OCI-LY3 (cell line): ENCODE results near the gene RGL3.
"Not testable (repeated sequence)": the region's sequence is repeated elsewhere in the genome, so short reads cannot be mapped to it uniquely, and the experiment has no call there.

Source experiments
- H2AFZ ChIP-seq: fragments of 200-600, 300-600 bp; shearing (Covaris generic); 2 replicates; pipeline ENCODE4 v1.6.0; 2014; ENCODE audit warnings: antibody characterized with exemption, low read depth, low read length
- H3K27ac ChIP-seq: fragments of 200-600, 300-600 bp; sonication (generic); 2 replicates; pipeline ENCODE4 v1.5.1; 2014; ENCODE audit warnings: mild to moderate bottlenecking, low read length, moderate library complexity, mixed read lengths
- H3K27me3 ChIP-seq: fragments of 200-600, 300-600 bp; sonication (generic); 2 replicates; pipeline ENCODE4 v1.6.1; 2014; ENCODE audit warnings: low read depth, low read length, mixed read lengths
- H3K36me3 ChIP-seq: fragments of 200-600, 300-600 bp; sonication (generic); replicated peaks from 2 replicates; pipeline ENCODE3; 2014; ENCODE audit warnings: low read depth, low read length, mixed read lengths
- H3K4me1 ChIP-seq: fragments of 300-600, 200-600 bp; sonication (generic); 2 replicates; pipeline ENCODE4 v1.6.1; 2014; ENCODE audit warnings: low read length, mixed read lengths
- H3K4me2 ChIP-seq: fragments of 200-600, 300-600 bp; sonication (generic); 2 replicates; pipeline ENCODE4 v1.6.1; 2014; ENCODE audit warnings: low read length, mixed read lengths
- H3K4me3 ChIP-seq: fragments of 300-600, 200-600 bp; sonication (generic); 2 replicates; pipeline ENCODE4 v1.5.1; 2014; ENCODE audit warnings: antibody characterized with exemption, mild to moderate bottlenecking, low read length, moderate library complexity
- H3K79me2 ChIP-seq: fragments of 300-600, 200-600 bp; shearing (Covaris generic); 2 replicates; pipeline ENCODE4 v1.6.1; 2014; ENCODE audit warnings: mild to moderate bottlenecking, low read length, mixed read lengths
- H3K9ac ChIP-seq: fragments of 300-600, 200-600 bp; shearing (Covaris generic); 2 replicates; pipeline ENCODE4 v1.6.0; 2014; ENCODE audit warnings: mild to moderate bottlenecking, low read length, moderate library complexity
- H3K9me3 ChIP-seq: fragments of 200-600, 300-600 bp; shearing (Covaris generic); 2 replicates; pipeline ENCODE4 v1.6.1; 2014; ENCODE audit warnings: low read length, mixed read lengths; ENCODE audit not compliant: insufficient read depth
- H4K20me1 ChIP-seq: fragments of 200-600, 300-600 bp; sonication (generic); 2 replicates; pipeline ENCODE4 v1.6.1; 2016; ENCODE audit warnings: low read length, mixed read lengths; ENCODE audit not compliant: insufficient read depth
- EZH2phosphoT487 ChIP-seq: fragments of 200-600 bp; shearing (Covaris generic); IDR thresholded peaks from 2 replicates; pipeline ENCODE4 v1.6.1; 2018; ENCODE audit warnings: antibody characterized with exemption, mixed run types, low read depth
- TF ChIP-seq, protein P1 (sequence below): fragments of 200-600, 300-600 bp; sonication (generic); IDR thresholded peaks from 2 replicates; pipeline ENCODE4 v1.5.1; 2014; ENCODE audit warnings: antibody characterized with exemption, low read length, low read depth

The RGL3 gene

DNA sequence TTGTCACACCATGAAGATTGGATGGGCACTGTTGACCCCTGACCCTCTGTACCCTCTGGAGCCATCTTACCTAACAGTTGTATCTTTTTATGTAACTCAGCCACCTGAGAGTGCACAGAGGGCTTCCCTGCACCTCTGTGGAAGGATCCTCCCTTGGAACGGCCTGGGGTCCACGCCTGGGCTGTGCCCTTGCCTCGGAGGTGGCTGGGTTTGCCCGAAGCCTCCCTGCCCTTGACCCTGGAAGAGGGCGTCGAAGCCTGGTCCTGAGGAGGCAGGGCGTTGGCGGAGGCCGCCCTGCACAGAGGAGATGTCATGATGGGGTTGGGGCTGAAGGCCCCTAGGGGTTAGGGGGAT, 15.6 kb upstream of the RGL3 start:
- H3K79me2 ChIP-seq: peaks cover 15% of the 10 kb centered on the region
- no peak overlapping the region for H3K27ac ChIP-seq
- no peaks in the 10 kb centered on the region for H4K20me1 ChIP-seq
- peak overlapping the region; percentile 99 for H3K4me2 ChIP-seq
- H3K36me3 ChIP-seq: peaks cover 15% of the 10 kb centered on the region
- H3K27me3 ChIP-seq: no peaks in the 10 kb centered on the region
- TF ChIP-seq, protein P1, sequence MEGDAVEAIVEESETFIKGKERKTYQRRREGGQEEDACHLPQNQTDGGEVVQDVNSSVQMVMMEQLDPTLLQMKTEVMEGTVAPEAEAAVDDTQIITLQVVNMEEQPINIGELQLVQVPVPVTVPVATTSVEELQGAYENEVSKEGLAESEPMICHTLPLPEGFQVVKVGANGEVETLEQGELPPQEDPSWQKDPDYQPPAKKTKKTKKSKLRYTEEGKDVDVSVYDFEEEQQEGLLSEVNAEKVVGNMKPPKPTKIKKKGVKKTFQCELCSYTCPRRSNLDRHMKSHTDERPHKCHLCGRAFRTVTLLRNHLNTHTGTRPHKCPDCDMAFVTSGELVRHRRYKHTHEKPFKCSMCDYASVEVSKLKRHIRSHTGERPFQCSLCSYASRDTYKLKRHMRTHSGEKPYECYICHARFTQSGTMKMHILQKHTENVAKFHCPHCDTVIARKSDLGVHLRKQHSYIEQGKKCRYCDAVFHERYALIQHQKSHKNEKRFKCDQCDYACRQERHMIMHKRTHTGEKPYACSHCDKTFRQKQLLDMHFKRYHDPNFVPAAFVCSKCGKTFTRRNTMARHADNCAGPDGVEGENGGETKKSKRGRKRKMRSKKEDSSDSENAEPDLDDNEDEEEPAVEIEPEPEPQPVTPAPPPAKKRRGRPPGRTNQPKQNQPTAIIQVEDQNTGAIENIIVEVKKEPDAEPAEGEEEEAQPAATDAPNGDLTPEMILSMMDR: no peak
- no peak for TF ChIP-seq EZH2phosphoT487
- H3K4me3 ChIP-seq: peak overlapping the region; percentile 81
- no peaks in the 10 kb centered on the region for H3K9me3 ChIP-seq
- peak overlapping the region; percentile 60 for H3K9ac ChIP-seq
- peaks cover 28% of the 10 kb centered on the region for H3K4me1 ChIP-seq
- peak overlapping the region; percentile 99 for H2AFZ ChIP-seq

DNA sequence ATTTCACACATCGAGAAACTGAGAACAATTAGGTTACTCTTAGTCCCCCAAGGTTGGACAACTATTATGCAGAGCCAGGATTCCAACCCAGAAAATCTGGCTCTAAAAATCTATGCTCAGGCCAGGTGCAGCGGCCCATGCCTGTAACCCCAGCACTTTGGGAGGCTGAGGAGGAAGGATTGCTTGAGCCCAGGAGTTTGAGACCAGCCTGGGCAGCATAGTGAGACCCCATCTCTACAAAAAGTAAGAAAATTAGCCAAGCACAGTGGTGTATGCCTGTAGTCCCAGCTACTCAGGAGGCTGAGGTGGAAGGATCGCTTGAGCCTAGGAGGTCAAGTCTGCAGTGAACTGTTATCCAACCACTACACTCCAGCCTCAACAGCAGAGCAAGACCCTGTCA, 14.4 kb upstream of the RGL3 start:
- not testable (repeated sequence) for H3K9ac ChIP-seq, H3K9me3 ChIP-seq, H3K27me3 ChIP-seq, H3K36me3 ChIP-seq, H3K4me3 ChIP-seq, H3K4me2 ChIP-seq, H2AFZ ChIP-seq, H4K20me1 ChIP-seq, H3K27ac ChIP-seq
- Histone ChIP-seq H3K79me2 (peaks cover 15% of the 10 kb centered on the region), H3K4me1 (peaks cover 25% of the 10 kb centered on the region)

DNA sequence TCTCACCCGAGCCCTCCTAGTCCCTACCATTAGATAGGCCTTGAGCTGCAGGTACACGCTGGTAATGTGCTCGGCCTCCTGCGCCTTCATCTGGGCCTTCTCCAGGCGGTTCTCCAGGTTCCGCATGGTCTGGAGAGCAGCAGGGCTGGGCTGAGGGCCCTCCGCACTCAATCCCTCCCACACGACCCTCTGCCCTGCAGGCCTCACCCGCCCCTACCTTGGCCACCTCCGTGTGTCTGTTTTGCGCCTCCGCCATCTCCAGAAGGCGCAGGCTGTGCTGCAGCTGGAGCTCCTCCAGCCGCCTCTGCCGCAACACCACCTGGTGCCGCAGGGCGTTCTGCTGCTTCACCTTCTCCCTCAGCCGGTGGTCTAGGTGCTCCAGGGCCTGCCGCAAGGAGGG, 7.5 kb upstream of the RGL3 start:
- no peaks in the 10 kb centered on the region for H3K36me3 ChIP-seq
- H3K27me3 ChIP-seq: 0 out of 2 replicates have a peak, but pooled peaks cover 6% of the 10 kb centered on the region
- no peak overlapping the region for H3K4me3 ChIP-seq
- H3K4me1 ChIP-seq: peaks cover 8% of the 10 kb centered on the region
- no peak for TF ChIP-seq EZH2phosphoT487
- TF ChIP-seq, protein P1: no peak
- H3K79me2 ChIP-seq: no peaks in the 10 kb centered on the region
- H4K20me1 ChIP-seq: no peaks in the 10 kb centered on the region
- no peaks in the 10 kb centered on the region for H3K9me3 ChIP-seq
- no peak overlapping the region for H2AFZ ChIP-seq
- no peak overlapping the region for H3K27ac ChIP-seq
- no peak overlapping the region for H3K9ac ChIP-seq
- H3K4me2 ChIP-seq: no peak overlapping the region

DNA sequence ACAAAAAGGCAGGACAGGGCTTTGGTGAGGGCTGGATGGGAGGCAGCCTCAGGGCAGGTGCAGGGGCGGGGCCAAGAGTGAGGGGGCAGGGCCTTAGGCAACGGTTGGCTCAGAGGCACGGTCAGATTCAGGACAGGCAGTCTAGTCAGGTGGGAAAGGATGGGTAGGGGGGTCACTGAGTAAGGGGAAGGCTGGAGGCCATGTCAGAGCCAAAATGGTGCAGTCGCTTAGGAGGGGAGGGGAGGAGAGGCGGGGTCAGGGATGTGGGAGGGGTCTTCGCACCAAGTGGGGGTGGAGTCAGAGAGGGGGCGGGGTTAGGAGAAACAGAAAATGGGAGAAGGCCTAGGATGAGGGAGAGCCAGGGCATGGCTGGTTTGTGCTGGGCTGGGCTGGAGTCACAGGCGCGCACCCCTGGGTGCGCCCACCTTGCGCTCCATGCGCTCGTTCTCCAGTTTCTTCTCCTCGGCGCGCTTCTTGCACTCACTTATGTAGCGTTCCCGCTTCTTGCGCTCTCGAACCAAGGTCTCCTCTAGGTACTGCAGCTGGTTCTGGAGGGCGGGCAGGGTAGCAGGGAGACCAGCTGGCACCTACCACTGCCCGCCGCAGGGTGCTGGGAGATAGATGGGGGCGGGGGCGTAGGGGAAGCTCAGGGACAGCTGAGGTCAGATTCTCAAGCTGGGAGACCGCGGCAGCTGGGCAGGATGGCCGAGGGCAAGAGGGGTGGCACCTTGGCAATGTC, 6.8 kb upstream of the RGL3 start:
- no peak for TF ChIP-seq EZH2phosphoT487
- TF ChIP-seq, protein P1: no peak
- no peaks in the 10 kb centered on the region for H4K20me1 ChIP-seq
- no peaks in the 10 kb centered on the region for H3K9me3 ChIP-seq
- H3K27ac ChIP-seq: no peak overlapping the region
- H3K4me3 ChIP-seq: no peak overlapping the region
- no peak overlapping the region for H3K4me2 ChIP-seq
- no peaks in the 10 kb centered on the region for H3K36me3 ChIP-seq
- no peak overlapping the region for H3K9ac ChIP-seq
- 0 out of 2 replicates have a peak, but pooled peaks cover 6% of the 10 kb centered on the region for H3K27me3 ChIP-seq
- peaks cover 9% of the 10 kb centered on the region for H3K4me1 ChIP-seq
- no peak overlapping the region for H2AFZ ChIP-seq
- H3K79me2 ChIP-seq: no peaks in the 10 kb centered on the region
